Measurements from ENCODE around the gene PITPNM2. TPM values are rescaled to one million over a fixed set of nuclear protein-coding genes. Genes with fewer than 3 reads are reported as not detected.
A peak's percentile ranks its signal among the peaks of the same experiment; 100 is the strongest.

The PITPNM2 gene
- 4.4 and 6.6 TPM in 2 replicates for total RNA-seq
- 2.2 and 4.9 TPM in 2 replicates for polyA plus RNA-seq
- 5.2 and 9.0 TPM in 2 replicates for polyA plus RNA-seq (2012)
- polyA minus RNA-seq (ENCODE audit: low replicate concordance): 8.8 and 23.5 TPM in 2 replicates

GRCh38 chr12:123150744-123151456 is at the start of gene PITPNM2:
PITPNM2 (minus strand) TSS chr12:123151090; CDS start chr12:123034590, 116,500 bp downstream.
- H3K9ac ChIP-seq (ENCODE audit: insufficient read depth, low read length): peak within 1 kb of the TSS; percentile 69
- no peaks in the 10 kb centered on the region for H3K4me1 ChIP-seq (ENCODE audit: control insufficient read depth, extremely low read depth, insufficient read depth, low read length)
- H4K20me1 ChIP-seq (ENCODE audit: control insufficient read depth, extremely low read depth, insufficient read depth, low read length): no peaks in the 10 kb centered on the region
- TF ChIP-seq CTCF (conservative IDR thresholded peaks at IDR 0.05 in 1 of 2, IDR thresholded peaks at IDR 0.05 in 1 of 2; ENCODE audit: low read depth in 1 of 2, low read length in 2 of 2) (no peak), EZH2 (IDR thresholded peaks at IDR 0.05; ENCODE audit: low read length, missing control alignments) (no peak)
- H3K4me3 ChIP-seq (replicated peaks in 1 of 4; ENCODE audit: control extremely low read depth in 1 of 4, insufficient read depth in 1 of 4, low read depth in 3 of 4, low read length in 4 of 4): peak within 1 kb of the TSS; percentile 56 to 78 (median 66)
- H2AFZ ChIP-seq (ENCODE audit: low read length): peak within 1 kb of the TSS; percentile 33
- H3K4me2 ChIP-seq (ENCODE audit: extremely low read depth, insufficient read depth, low read length): peak within 1 kb of the TSS; percentile 87
- peak within 1 kb of the TSS; percentile 46 for H3K27ac ChIP-seq (ENCODE audit: insufficient read depth, low read length)
- H3K9me3 ChIP-seq (ENCODE audit: control insufficient read depth, insufficient read depth, low read depth, low read length): no peaks in the 10 kb centered on the region
- peaks cover 2% of the 10 kb centered on the region for H3K36me3 ChIP-seq (ENCODE audit: control insufficient read depth, insufficient read depth, low read length)
- DNase-seq (ENCODE audit: low read depth in 2 of 2): peak; percentile 56 to 59
- peaks cover 15% of the 10 kb centered on the region for H3K79me2 ChIP-seq (ENCODE audit: control insufficient read depth, insufficient read depth, low read length)
- no peaks in the 10 kb centered on the region for H3K27me3 ChIP-seq (ENCODE audit: control insufficient read depth, insufficient read depth, low read length)

- Histone ChIP-seq H3K9me3 (ENCODE audit: control insufficient read depth, insufficient read depth, low read depth, low read length) (no peaks in the 10 kb centered on the region), H3K4me3 (replicated peaks in 1 of 4; ENCODE audit: control extremely low read depth in 1 of 4, insufficient read depth in 1 of 4, low read depth in 3 of 4, low read length in 4 of 4) (no peak overlapping the region), H2AFZ (ENCODE audit: low read length) (no peak overlapping the region), H3K4me1 (ENCODE audit: control insufficient read depth, extremely low read depth, insufficient read depth, low read length) (no peaks in the 10 kb centered on the region), H3K79me2 (ENCODE audit: control insufficient read depth, insufficient read depth, low read length) (no peaks in the 10 kb centered on the region), H3K9ac (ENCODE audit: insufficient read depth, low read length) (no peak overlapping the region), H3K36me3 (ENCODE audit: control insufficient read depth, insufficient read depth, low read length) (no peaks in the 10 kb centered on the region), H4K20me1 (ENCODE audit: control insufficient read depth, extremely low read depth, insufficient read depth, low read length) (no peaks in the 10 kb centered on the region), H3K27me3 (ENCODE audit: control insufficient read depth, insufficient read depth, low read length) (no peaks in the 10 kb centered on the region), H3K4me2 (ENCODE audit: extremely low read depth, insufficient read depth, low read length) (no peak overlapping the region), H3K27ac (ENCODE audit: insufficient read depth, low read length) (no peak overlapping the region)
- no peak for TF ChIP-seq EZH2 (IDR thresholded peaks at IDR 0.05; ENCODE audit: low read length, missing control alignments)
- no peak for TF ChIP-seq CTCF (conservative IDR thresholded peaks at IDR 0.05 in 1 of 2, IDR thresholded peaks at IDR 0.05 in 1 of 2; ENCODE audit: low read depth in 1 of 2, low read length in 2 of 2)
- no peak for DNase-seq (ENCODE audit: low read depth in 2 of 2)
Observed at GRCh38 chr12:123200414-123200813, 49.5 kb upstream of the PITPNM2 start.

GRCh38 chr12:123199936-123200335 is 49.0 kb upstream of the PITPNM2 start:
- H3K27me3 ChIP-seq (ENCODE audit: control insufficient read depth, insufficient read depth, low read length): no peaks in the 10 kb centered on the region
- no peaks in the 10 kb centered on the region for H3K36me3 ChIP-seq (ENCODE audit: control insufficient read depth, insufficient read depth, low read length)
- no peak overlapping the region for H3K9ac ChIP-seq (ENCODE audit: insufficient read depth, low read length)
- H3K4me2 ChIP-seq (ENCODE audit: extremely low read depth, insufficient read depth, low read length): no peak overlapping the region
- H3K4me3 ChIP-seq (replicated peaks in 1 of 4; ENCODE audit: control extremely low read depth in 1 of 4, insufficient read depth in 1 of 4, low read depth in 3 of 4, low read length in 4 of 4): no peak overlapping the region
- H3K27ac ChIP-seq (ENCODE audit: insufficient read depth, low read length): no peak overlapping the region
- no peak overlapping the region for H2AFZ ChIP-seq (ENCODE audit: low read length)
- H3K79me2 ChIP-seq (ENCODE audit: control insufficient read depth, insufficient read depth, low read length): no peaks in the 10 kb centered on the region
- TF ChIP-seq EZH2 (IDR thresholded peaks at IDR 0.05; ENCODE audit: low read length, missing control alignments) (no peak), CTCF (conservative IDR thresholded peaks at IDR 0.05 in 1 of 2, IDR thresholded peaks at IDR 0.05 in 1 of 2; ENCODE audit: low read depth in 1 of 2, low read length in 2 of 2) (no peak)
- H4K20me1 ChIP-seq (ENCODE audit: control insufficient read depth, extremely low read depth, insufficient read depth, low read length): no peaks in the 10 kb centered on the region
- DNase-seq (ENCODE audit: low read depth in 2 of 2): no peak
- H3K9me3 ChIP-seq (ENCODE audit: control insufficient read depth, insufficient read depth, low read depth, low read length): no peaks in the 10 kb centered on the region
- no peaks in the 10 kb centered on the region for H3K4me1 ChIP-seq (ENCODE audit: control insufficient read depth, extremely low read depth, insufficient read depth, low read length)

All from fibroblast of lung (primary cell).